Measurements from ENCODE around the gene DCP1B.

The DCP1B gene

GRCh38 chr12:2004113-2004929, at the start of gene DCP1B:
TSS of gene DCP1B (minus strand) at chr12:2004457. CDS start at chr12:2004431, 26 bp downstream.
- peak; percentile 61 for DNase-seq

GRCh38 chr12:2053691-2054090, 49.4 kb upstream of the DCP1B start:
- DNase-seq: no peak

GRCh38 chr12:2052826-2053678, 48.8 kb upstream of the DCP1B start, which contains the start of gene CACNA1C:
TSS of gene CACNA1C (plus strand) at chr12:2052987. CDS start at chr12:2053563, 576 bp downstream.
- no peak for DNase-seq

GRCh38 chr12:2051700-2052621, 47.7 kb upstream of the DCP1B start:
- no peak for DNase-seq

GRCh38 chr12:2049604-2050540, 45.6 kb upstream of the DCP1B start:
- no peak for DNase-seq

- no peak for DNase-seq
Observed at GRCh38 chr12:2047752-2048151, 43.5 kb upstream of the DCP1B start.

- DNase-seq: no peak
Observed at GRCh38 chr12:2046957-2047356, 42.7 kb upstream of the DCP1B start.

- no peak for DNase-seq
Observed at GRCh38 chr12:2044165-2044564, 39.9 kb upstream of the DCP1B start.

GRCh38 chr12:2043054-2043453, 38.8 kb upstream of the DCP1B start:
- DNase-seq: no peak

GRCh38 chr12:2039034-2039433, 34.8 kb upstream of the DCP1B start:
- no peak for DNase-seq

GRCh38 chr12:2035431-2036055, 31.3 kb upstream of the DCP1B start:
- no peak for DNase-seq

- peak; percentile 31 for DNase-seq
Observed at GRCh38 chr12:2034633-2035430, 30.6 kb upstream of the DCP1B start.

GRCh38 chr12:2032506-2032905, 28.2 kb upstream of the DCP1B start:
- DNase-seq: no peak

GRCh38 chr12:2029851-2030250, 25.6 kb upstream of the DCP1B start:
- no peak for DNase-seq

GRCh38 chr12:2027351-2027750, 23.1 kb upstream of the DCP1B start:
- no peak for DNase-seq

GRCh38 chr12:2023365-2023764, 19.1 kb upstream of the DCP1B start:
- no peak for DNase-seq

- DNase-seq: no peak
Observed at GRCh38 chr12:2020511-2020910, 16.3 kb upstream of the DCP1B start.

GRCh38 chr12:2019126-2019525, 14.9 kb upstream of the DCP1B start:
- no peak for DNase-seq

GRCh38 chr12:2018391-2018790, 14.1 kb upstream of the DCP1B start:
- DNase-seq: no peak

Measured in NCI-H2227 treated with DMSO at 0.1 percent for 48 hours (cell line).